Activated CD4-positive, alpha-beta memory T cell treated with anti-CD3 and anti-CD28 coated beads for 36 hours (primary cell): ENCODE data around the gene ITSN1. TPM values are rescaled to one million over a fixed set of nuclear protein-coding genes. Genes with fewer than 3 reads are reported as not detected.

Experiments
- CTCF ChIA-PET: fragments of 350-600 bp; sonication (Branson Sonifier 250); formaldehyde crosslinking; loops from one replicate; lab custom pipeline; 2021; ENCODE audit warnings: antibody characterized with exemption, inconsistent platforms; lab: Charles Lee
- POLR2A ChIA-PET: fragments of 350-600 bp; sonication (Branson Sonifier 250); formaldehyde crosslinking; loops from one replicate; lab custom pipeline; 2021; ENCODE audit warnings: antibody characterized with exemption; lab: Charles Lee
- DNase-seq: peaks from one replicate; pipeline ENCODE4 v3.0.0-alpha.2; 2020
- H3K27ac Mint-ChIP-seq: one replicate; pipeline ENCODE4 v1.8.0; 2021; ENCODE audit warnings: mixed read lengths
- H3K27me3 Mint-ChIP-seq: one replicate; pipeline ENCODE4 v1.8.0; 2021; ENCODE audit warnings: mixed read lengths
- H3K36me3 Mint-ChIP-seq: one replicate; pipeline ENCODE4 v1.8.0; 2021; ENCODE audit warnings: mixed read lengths
- H3K4me1 Mint-ChIP-seq: one replicate; pipeline ENCODE4 v1.8.0; 2021; ENCODE audit warnings: low read depth, mixed read lengths
- H3K4me3 Mint-ChIP-seq: one replicate; pipeline ENCODE4 v1.8.0; 2021; ENCODE audit warnings: mild to moderate bottlenecking, mixed read lengths
- H3K9me3 Mint-ChIP-seq: one replicate; pipeline ENCODE4 v1.8.0; 2021; ENCODE audit warnings: mixed read lengths
- intact Hi-C: fragments of 100-400 bp; cut with micrococcal nuclease; formaldehyde crosslinking; loops from one replicate; pipeline ENCODE4 v1.15.1; 2023
- total RNA-seq, 2 experiments: library from RNA; stranded (reverse); gene quantifications; one replicate each; pipeline ENCODE4 v1.2.3, GENCODE V29; 2021

Gene ITSN1
- total RNA-seq, 2 experiments from 2014 or later, result 3.2 to 4.5 TPM

DNA sequence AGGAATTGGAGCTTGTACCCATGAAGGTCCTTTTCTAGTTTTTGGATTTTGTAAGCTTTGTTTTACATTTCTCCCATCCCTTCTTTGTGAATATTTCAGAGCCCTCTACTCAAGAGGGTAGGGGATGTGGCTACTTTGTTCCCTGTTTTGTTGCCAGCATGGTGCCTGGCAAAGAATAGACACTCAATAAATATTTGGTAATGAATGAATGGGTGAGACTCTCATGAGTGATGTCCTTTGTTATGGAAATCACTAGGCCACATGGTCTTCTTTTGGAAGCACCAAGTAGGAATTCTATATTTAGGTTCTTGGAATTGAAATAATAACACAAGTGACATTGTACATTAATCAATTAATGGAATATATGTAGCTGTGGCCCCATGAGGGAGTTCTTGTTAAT, 300.1 kb downstream of the ITSN1 start:
- intact Hi-C loops, result no loop called here
- no peak for DNase-seq
- Mint-ChIP-seq H3K27me3 (no peaks in the 10 kb centered on the region), H3K36me3 (peaks cover 19% of the 10 kb centered on the region), H3K4me1 (peaks cover 70% of the 10 kb centered on the region), H3K4me3 (no peak overlapping the region), H3K9me3 (peaks cover 11% of the 10 kb centered on the region), H3K27ac (no peak overlapping the region)
- CTCF ChIA-PET, result interaction anchor here (0.7 to 3.2 kb wide), 2 partner anchors 8 to 19 kb away, joined by 6 to 17 read pairs; no protein-coding TSS in a partner anchor
- POLR2A ChIA-PET, result no interaction called here

DNA sequence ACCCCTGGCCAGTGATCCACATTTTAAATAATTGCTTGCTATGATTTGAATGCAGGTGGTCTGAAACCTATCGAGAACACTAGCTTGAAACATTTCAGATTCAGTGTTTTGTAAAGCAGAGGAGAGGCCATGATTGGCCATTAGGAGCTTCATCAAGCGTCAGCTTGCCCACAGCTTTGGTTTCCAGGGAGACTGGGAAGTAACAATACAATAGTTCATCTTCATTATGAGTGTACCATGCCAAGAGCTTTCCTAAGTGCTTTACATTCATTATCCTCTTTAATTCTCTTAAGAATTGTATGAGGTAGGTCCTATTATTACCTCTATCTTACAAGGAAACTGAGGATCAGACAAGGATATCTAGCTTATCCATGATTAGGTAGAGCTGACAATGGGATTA, 301.0 kb downstream of the ITSN1 start:
- peaks cover 11% of the 10 kb centered on the region for H3K9me3 Mint-ChIP-seq
- CTCF ChIA-PET, result interaction anchor here (3.2 kb wide), 1 partner anchor 19 kb away, joined by 17 read pairs; no protein-coding TSS in a partner anchor
- H3K27me3 Mint-ChIP-seq, result peaks cover 4% of the 10 kb centered on the region
- H3K27ac Mint-ChIP-seq, result no peak overlapping the region
- POLR2A ChIA-PET, result interaction anchor here (1.0 to 1.2 kb wide), 2 partner anchors 32 to 130 kb away, joined by 3 to 4 read pairs; partner anchors contain the start of genes MRPS6 and SLC5A3
- DNase-seq, result no peak
- no peak overlapping the region for H3K4me3 Mint-ChIP-seq
- H3K36me3 Mint-ChIP-seq, result peaks cover 25% of the 10 kb centered on the region
- intact Hi-C loops, result no loop called here
- peaks cover 71% of the 10 kb centered on the region for H3K4me1 Mint-ChIP-seq

DNA sequence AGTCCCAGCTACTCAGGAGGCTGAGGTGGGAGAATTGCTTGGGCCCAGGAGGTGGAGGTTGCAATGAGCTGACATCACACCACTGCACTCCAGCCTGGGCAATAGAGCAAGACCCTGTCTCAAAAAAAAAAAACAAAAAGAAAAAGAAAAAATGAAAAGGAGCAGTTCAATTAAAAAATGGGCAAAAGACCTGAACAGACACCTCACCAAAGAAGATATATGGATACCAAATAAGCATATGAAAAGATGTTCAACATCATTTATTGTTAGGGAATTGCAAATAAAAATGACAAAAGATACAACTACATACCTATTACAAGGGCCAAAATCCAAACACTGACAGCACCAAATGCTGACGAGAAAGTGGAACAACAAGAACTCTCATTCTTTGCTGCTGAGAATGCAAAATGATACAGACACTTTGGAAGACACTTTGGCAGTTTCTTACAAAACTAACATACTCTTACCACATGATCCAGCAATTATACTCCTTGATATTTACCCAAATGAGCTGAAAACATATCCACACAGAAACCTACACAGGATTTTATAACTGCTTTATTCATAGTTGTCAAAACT, 302.0 kb downstream of the ITSN1 start:
- peaks cover 25% of the 10 kb centered on the region for H3K36me3 Mint-ChIP-seq
- peak overlapping the region; percentile 47 for H3K27ac Mint-ChIP-seq
- CTCF ChIA-PET, result interaction anchor here (3.2 kb wide), 1 partner anchor 20 kb away, joined by 17 read pairs; no protein-coding TSS in a partner anchor
- H3K4me1 Mint-ChIP-seq, result peaks cover 70% of the 10 kb centered on the region
- POLR2A ChIA-PET, result no interaction called here
- DNase-seq, result no peak
- peaks cover 4% of the 10 kb centered on the region for H3K27me3 Mint-ChIP-seq
- H3K9me3 Mint-ChIP-seq, result peaks cover 11% of the 10 kb centered on the region
- intact Hi-C loops, result no loop called here
- H3K4me3 Mint-ChIP-seq, result no peak overlapping the region

DNA sequence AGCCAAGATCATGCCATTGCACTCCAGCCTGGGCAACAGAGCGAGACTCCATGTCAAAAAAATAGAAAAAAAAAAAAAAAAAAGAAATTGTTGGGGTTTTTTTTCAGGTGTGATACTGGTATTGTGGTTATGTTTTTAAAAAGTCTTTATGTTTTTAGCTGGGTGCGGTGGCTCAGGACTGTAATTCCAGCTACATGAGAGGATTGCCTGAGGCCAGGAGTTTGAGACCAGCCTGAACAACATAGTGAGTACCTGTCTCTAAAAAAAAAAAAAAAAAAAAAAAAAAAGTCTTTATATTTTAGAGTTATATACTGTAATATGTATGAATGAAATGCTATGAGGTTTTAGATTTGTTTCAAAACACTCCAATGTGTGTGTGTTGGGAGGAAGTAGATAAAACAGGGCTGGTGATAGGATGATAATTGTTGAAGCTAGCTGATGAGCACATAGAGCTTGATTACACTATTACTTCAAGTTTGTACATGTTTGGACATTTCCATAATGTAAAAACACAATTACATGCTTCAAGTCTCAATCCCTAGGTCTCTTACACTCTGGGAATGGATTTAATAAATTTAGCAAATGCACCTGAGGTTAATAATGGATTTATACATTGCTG, 303.5 kb downstream of the ITSN1 start:
- CTCF ChIA-PET, result interaction anchor here (0.9 to 4.7 kb wide), 2 partner anchors 9 to 22 kb away, joined by 4 to 34 read pairs; no protein-coding TSS in a partner anchor
- Mint-ChIP-seq H3K4me1 (peaks cover 69% of the 10 kb centered on the region), H3K36me3 (peaks cover 27% of the 10 kb centered on the region), H3K27ac (peak overlapping the region; percentile 97), H3K9me3 (peaks cover 11% of the 10 kb centered on the region), H3K27me3 (peaks cover 4% of the 10 kb centered on the region), H3K4me3 (peak overlapping the region; percentile 5)
- POLR2A ChIA-PET, result interaction anchor here (0.6 to 7.1 kb wide), 5 partner anchors 13 to 1216 kb away, joined by 3 to 148 read pairs (median 4); no protein-coding TSS in a partner anchor
- DNase-seq, result no peak
- intact Hi-C loops, result no loop called here

DNA sequence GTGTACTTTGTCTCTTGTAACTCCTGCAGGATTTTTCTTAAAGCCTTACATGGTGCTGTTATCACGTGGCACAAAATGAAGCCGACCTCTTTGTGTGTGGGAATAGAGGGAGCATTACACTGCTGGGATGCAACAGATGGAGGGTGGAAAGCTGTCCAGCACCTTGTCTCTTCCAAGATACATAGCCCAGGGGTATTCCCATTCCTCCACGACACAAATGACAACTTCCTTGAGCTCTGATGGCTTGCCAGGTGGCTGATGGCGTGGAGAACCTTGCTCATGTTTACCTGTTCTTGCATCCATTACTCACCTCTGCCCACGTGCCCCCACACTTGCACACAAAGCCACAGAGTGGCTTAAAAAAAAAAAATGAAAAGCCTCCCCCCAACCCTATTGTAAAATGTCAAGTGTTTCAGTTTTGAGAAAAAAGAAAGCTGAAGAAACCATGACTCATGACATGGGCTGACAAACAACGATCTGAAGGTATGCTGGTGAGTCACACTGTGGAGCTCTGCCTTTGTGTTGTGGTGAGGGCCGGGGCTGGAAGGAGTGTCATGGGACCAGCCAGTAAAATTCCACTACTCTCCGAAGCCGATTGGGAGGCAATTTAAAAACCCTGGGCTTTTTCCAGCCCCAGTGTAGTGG, 305.3 kb downstream of the ITSN1 start:
- H3K4me3 Mint-ChIP-seq, result peak overlapping the region; percentile 62
- CTCF ChIA-PET, result interaction anchor here (0.7 to 4.7 kb wide), 9 partner anchors 8 to 579 kb away, joined by 3 to 34 read pairs (median 5); no protein-coding TSS in a partner anchor
- DNase-seq, result peak; percentile 92
- H3K27ac Mint-ChIP-seq, result peak overlapping the region; percentile 97
- peaks cover 28% of the 10 kb centered on the region for H3K36me3 Mint-ChIP-seq
- intact Hi-C loops, result loop anchor here (1.0 to 2.0 kb wide), 6 partner anchors 11 to 126 kb away; partner anchors contain the start of genes MRPS6 and SLC5A3
- POLR2A ChIA-PET, result interaction anchor here (0.6 to 7.1 kb wide), 16 partner anchors 9 to 586 kb away, joined by 3 to 148 read pairs (median 7); partner anchors contain the start of genes MRPS6 and SLC5A3
- H3K9me3 Mint-ChIP-seq, result peaks cover 11% of the 10 kb centered on the region
- peaks cover 4% of the 10 kb centered on the region for H3K27me3 Mint-ChIP-seq
- peaks cover 72% of the 10 kb centered on the region for H3K4me1 Mint-ChIP-seq

DNA sequence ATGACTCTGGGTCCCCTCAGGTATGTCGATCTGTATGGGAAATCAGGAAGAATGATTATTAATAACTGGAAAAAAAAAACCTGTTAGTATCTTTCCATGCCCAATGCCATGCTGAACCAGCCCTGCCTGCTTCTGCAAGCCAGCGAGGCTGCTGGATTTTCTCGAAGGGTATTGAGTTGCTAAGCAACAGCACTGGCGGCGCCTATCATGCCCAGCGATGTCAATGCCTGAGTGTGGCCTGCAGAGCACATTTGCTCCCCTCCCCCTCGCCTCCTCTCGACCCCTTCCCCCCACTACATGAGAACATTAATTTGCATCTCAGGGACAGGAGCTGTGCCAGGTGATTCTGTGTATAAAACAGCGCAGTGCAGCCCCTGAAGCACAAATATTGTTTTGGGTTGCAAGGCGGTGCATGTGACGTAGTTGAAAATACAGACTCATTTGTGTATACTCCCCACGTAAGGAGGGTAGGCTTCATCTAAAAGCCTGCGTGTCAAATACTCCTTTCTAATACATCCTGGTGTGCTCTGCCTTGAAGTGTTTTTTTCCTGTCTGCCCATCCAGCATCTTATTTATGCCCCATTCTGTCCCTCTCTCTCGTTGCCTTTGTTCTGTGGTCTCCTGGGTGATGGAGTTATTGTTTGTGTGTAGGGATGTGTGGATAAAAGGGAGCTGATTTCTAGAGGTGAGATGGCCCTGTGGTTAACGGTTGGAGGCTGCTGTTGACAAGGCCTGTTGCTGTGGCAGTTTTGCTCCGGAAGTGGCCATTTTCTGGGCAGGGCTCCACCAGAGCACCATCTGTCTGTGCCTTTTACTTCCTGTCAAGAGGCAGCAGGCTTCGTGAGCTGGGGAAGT, 306.0 kb downstream of the ITSN1 start:
- peak overlapping the region; percentile 97 for H3K27ac Mint-ChIP-seq
- H3K4me3 Mint-ChIP-seq, result peak overlapping the region; percentile 62
- H3K4me1 Mint-ChIP-seq, result peaks cover 77% of the 10 kb centered on the region
- peaks cover 32% of the 10 kb centered on the region for H3K36me3 Mint-ChIP-seq
- POLR2A ChIA-PET, result interaction anchor here (0.6 to 7.1 kb wide), 20 partner anchors 8 to 585 kb away, joined by 3 to 148 read pairs (median 6); partner anchors contain the start of genes MRPS6 and SLC5A3
- H3K27me3 Mint-ChIP-seq, result peaks cover 4% of the 10 kb centered on the region
- CTCF ChIA-PET, result interaction anchor here (0.7 to 4.7 kb wide), 14 partner anchors 9 to 578 kb away, joined by 3 to 34 read pairs (median 4); partner anchors contain the start of genes MRPS6 and SLC5A3
- peaks cover 11% of the 10 kb centered on the region for H3K9me3 Mint-ChIP-seq
- DNase-seq, result peak; percentile 93
- intact Hi-C loops, result loop anchor here (1.0 to 2.0 kb wide), 5 partner anchors 16 to 125 kb away; partner anchors contain the start of genes MRPS6 and SLC5A3

DNA sequence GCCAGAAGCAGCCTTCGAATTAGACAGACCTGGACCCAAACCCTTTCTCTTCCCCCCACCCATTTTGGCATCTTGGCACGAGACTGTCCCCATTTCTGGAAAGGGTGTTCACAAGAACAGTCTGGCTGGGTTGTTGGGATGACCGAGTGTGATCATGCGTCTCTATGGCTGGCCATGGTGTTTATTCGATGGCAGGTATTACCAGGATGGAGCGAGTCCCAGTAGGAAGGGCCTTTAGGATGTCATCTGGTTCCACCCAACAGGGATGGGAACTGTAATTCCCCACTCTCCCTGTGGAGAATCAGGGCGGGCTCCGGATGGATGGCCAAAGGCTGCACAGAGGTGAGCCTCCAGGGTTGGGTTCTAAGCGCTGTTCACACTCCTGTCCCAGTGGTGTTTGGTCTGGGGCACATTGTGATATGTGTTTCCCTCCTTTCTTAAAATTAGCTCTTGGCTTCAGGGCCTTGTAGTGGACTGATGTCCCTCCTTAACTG, 306.7 kb downstream of the ITSN1 start:
- intact Hi-C loops, result loop anchor here (1.0 to 2.0 kb wide), 5 partner anchors 16 to 124 kb away; partner anchors contain the start of genes MRPS6 and SLC5A3
- POLR2A ChIA-PET, result interaction anchor here (0.6 to 7.1 kb wide), 16 partner anchors 10 to 664 kb away, joined by 3 to 148 read pairs (median 6); partner anchors contain the start of genes MRPS6 and SLC5A3
- Mint-ChIP-seq H3K36me3 (peaks cover 30% of the 10 kb centered on the region), H3K4me1 (peaks cover 77% of the 10 kb centered on the region), H3K27ac (peak overlapping the region; percentile 97), H3K9me3 (peaks cover 11% of the 10 kb centered on the region), H3K4me3 (peak overlapping the region; percentile 62), H3K27me3 (peaks cover 4% of the 10 kb centered on the region)
- CTCF ChIA-PET, result interaction anchor here (0.7 to 4.7 kb wide), 9 partner anchors 12 to 399 kb away, joined by 3 to 34 read pairs (median 7); partner anchors contain the start of genes MRPS6 and SLC5A3
- DNase-seq, result no peak

Other genes starting within 250 kb of the ITSN1 start
- 10 to 100 TPM; 14.3 to 17.0 TPM for gene IFNGR2, start 239.1 kb upstream of the ITSN1 start, total RNA-seq
- 10 to 100 TPM; 18.6 to 21.8 TPM for gene TMEM50B, start 162.5 kb upstream of the ITSN1 start, total RNA-seq
- under 1 TPM; 0.67 to 0.75 TPM for gene DNAJC28, start 150.8 kb upstream of the ITSN1 start, total RNA-seq
- gene GART, start 100.4 kb upstream of the ITSN1 start, total RNA-seq, result 100 to 1,000 TPM; 210 to 214 TPM
- gene SON, start 99.5 kb upstream of the ITSN1 start, total RNA-seq, result 100 to 1,000 TPM; 270 to 279 TPM
- 10 to 100 TPM; 38.2 to 39.0 TPM for gene DONSON, start 53.8 kb upstream of the ITSN1 start, total RNA-seq
- 10 to 100 TPM; 32.8 to 34.9 TPM for gene CRYZL1, start 760 bp upstream of the ITSN1 start, total RNA-seq